Measurements from ENCODE around the gene PEX1.
"Not testable (repeated sequence)": the region's sequence is repeated elsewhere in the genome, so short reads cannot be mapped to it uniquely, and the experiment has no call there.

The PEX1 gene

DNA sequence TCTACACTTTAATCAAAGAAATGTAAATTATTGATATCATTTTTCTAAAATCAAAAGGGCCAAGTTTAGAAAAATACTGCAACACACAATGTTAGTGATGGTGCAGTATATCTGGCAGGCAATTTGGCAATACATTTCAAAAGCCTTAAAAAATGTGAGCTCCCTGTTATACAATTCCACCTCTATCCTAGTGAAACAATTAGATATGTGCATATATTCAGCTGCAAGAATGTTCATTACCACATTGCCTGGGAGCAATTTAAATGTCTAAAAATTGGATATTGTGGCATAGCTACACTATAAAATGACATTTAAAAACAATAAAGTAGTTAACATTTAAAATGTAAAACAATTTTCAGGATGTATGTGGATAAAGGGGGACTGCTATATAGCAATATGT is 40.5 kb downstream of the PEX1 start:
- Histone ChIP-seq H3K4me1 (ENCODE audit: insufficient read depth, low read length) (no peaks in the 10 kb centered on the region), H3K27ac (ENCODE audit: low read length) (no peak overlapping the region), H3K4me3 (ENCODE audit: low read depth in 1 of 2, low read length in 2 of 2) (no peak overlapping the region), H4K20me1 (ENCODE audit: insufficient read depth, low read length) (no peaks in the 10 kb centered on the region), H2AFZ (ENCODE audit: low read depth, low read length) (no peak overlapping the region), H3K9ac (ENCODE audit: low read depth, low read length) (no peak overlapping the region), H3K36me3 (ENCODE audit: insufficient read depth, low read length) (peaks cover 56% of the 10 kb centered on the region), H3K79me2 (ENCODE audit: insufficient read depth, low read length) (no peaks in the 10 kb centered on the region), H3K27me3 (ENCODE audit: insufficient read depth, low read length, poor library complexity) (no peaks in the 10 kb centered on the region), H3K4me2 (ENCODE audit: insufficient read depth, low read length) (no peak overlapping the region), H3K9me3 (ENCODE audit: insufficient read depth, low read length, severe bottlenecking) (no peaks in the 10 kb centered on the region)
- no peak for DNase-seq
- no peak for TF ChIP-seq EZH2 (IDR thresholded peaks at IDR 0.05; ENCODE audit: borderline replicate concordance, low read depth, low read length, severe bottlenecking)
- TF ChIP-seq, protein P1, sequence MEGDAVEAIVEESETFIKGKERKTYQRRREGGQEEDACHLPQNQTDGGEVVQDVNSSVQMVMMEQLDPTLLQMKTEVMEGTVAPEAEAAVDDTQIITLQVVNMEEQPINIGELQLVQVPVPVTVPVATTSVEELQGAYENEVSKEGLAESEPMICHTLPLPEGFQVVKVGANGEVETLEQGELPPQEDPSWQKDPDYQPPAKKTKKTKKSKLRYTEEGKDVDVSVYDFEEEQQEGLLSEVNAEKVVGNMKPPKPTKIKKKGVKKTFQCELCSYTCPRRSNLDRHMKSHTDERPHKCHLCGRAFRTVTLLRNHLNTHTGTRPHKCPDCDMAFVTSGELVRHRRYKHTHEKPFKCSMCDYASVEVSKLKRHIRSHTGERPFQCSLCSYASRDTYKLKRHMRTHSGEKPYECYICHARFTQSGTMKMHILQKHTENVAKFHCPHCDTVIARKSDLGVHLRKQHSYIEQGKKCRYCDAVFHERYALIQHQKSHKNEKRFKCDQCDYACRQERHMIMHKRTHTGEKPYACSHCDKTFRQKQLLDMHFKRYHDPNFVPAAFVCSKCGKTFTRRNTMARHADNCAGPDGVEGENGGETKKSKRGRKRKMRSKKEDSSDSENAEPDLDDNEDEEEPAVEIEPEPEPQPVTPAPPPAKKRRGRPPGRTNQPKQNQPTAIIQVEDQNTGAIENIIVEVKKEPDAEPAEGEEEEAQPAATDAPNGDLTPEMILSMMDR (IDR thresholded peaks at IDR 0.05; ENCODE audit: borderline replicate concordance, extremely low read depth, low read length, poor library complexity, severe bottlenecking) = no peak
- ATAC-seq (ENCODE audit: insufficient read depth, low read depth) = no peak

DNA sequence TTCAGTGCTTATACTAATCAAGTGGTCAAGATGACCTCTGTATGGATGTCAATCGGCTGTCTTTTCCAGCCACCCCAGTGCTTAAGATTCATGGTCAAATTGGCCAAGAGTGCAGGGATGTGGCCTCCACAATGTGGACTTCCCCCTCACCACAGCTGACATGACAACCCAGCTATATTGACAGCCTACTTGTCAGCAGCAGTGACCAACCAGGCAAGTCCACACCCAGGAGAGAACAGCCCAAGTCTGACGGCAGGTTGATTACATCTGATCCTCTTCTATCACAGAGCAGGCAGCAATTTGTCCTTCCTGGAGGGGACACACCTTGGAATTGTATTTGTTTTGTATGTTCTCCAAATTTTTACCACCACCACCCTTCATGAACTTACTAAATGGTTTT is 42.3 kb downstream of the PEX1 start:
- no peak overlapping the region for H2AFZ ChIP-seq (ENCODE audit: low read depth, low read length)
- no peaks in the 10 kb centered on the region for H3K9me3 ChIP-seq (ENCODE audit: insufficient read depth, low read length, severe bottlenecking)
- no peaks in the 10 kb centered on the region for H4K20me1 ChIP-seq (ENCODE audit: insufficient read depth, low read length)
- peaks cover 40% of the 10 kb centered on the region for H3K36me3 ChIP-seq (ENCODE audit: insufficient read depth, low read length)
- no peak overlapping the region for H3K4me2 ChIP-seq (ENCODE audit: insufficient read depth, low read length)
- no peak overlapping the region for H3K9ac ChIP-seq (ENCODE audit: low read depth, low read length)
- no peak overlapping the region for H3K4me3 ChIP-seq (ENCODE audit: low read depth in 1 of 2, low read length in 2 of 2)
- no peak for ATAC-seq (ENCODE audit: insufficient read depth, low read depth)
- TF ChIP-seq, protein P1 (IDR thresholded peaks at IDR 0.05; ENCODE audit: borderline replicate concordance, extremely low read depth, low read length, poor library complexity, severe bottlenecking) = no peak
- no peak for TF ChIP-seq EZH2 (IDR thresholded peaks at IDR 0.05; ENCODE audit: borderline replicate concordance, low read depth, low read length, severe bottlenecking)
- H3K4me1 ChIP-seq (ENCODE audit: insufficient read depth, low read length) = no peaks in the 10 kb centered on the region
- no peak for DNase-seq
- H3K27me3 ChIP-seq (ENCODE audit: insufficient read depth, low read length, poor library complexity) = no peaks in the 10 kb centered on the region
- no peak overlapping the region for H3K27ac ChIP-seq (ENCODE audit: low read length)
- H3K79me2 ChIP-seq (ENCODE audit: insufficient read depth, low read length) = no peaks in the 10 kb centered on the region

DNA sequence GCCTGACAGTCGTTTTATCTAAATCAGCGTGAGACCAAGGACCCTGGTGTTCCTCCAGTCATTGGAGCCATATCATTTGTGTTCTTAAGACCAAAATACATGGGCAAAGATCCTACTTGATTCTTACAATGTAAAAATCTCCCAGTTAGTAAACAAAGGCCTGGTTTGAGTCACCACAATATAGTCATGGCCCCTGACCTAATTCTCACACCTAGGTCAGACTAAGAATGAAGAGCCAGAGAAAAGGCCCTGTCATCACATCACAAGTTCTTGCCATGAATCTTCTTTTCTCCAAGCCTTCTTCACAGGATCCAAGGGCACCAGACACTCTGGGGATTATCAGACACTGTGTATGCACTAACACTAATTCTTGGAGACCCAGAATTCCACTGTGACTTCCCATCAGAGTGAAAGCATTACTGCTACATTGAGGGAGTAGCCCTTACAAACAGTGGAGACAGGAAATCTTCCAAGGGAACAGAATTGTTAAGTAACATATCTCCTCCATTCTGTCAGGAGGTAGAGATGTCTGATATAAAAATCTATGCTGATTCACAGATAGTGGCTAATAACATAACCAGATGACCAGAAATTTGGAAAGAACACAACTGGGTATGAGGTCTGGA is 42.9 kb downstream of the PEX1 start:
- Histone ChIP-seq H3K9me3 (ENCODE audit: insufficient read depth, low read length, severe bottlenecking) (no peaks in the 10 kb centered on the region), H3K27me3 (ENCODE audit: insufficient read depth, low read length, poor library complexity) (no peaks in the 10 kb centered on the region), H4K20me1 (ENCODE audit: insufficient read depth, low read length) (no peaks in the 10 kb centered on the region), H3K36me3 (ENCODE audit: insufficient read depth, low read length) (peaks cover 38% of the 10 kb centered on the region), H3K4me3 (ENCODE audit: low read depth in 1 of 2, low read length in 2 of 2) (no peak overlapping the region), H3K9ac (ENCODE audit: low read depth, low read length) (no peak overlapping the region), H3K4me1 (ENCODE audit: insufficient read depth, low read length) (no peaks in the 10 kb centered on the region), H3K79me2 (ENCODE audit: insufficient read depth, low read length) (no peaks in the 10 kb centered on the region), H3K4me2 (ENCODE audit: insufficient read depth, low read length) (no peak overlapping the region), H3K27ac (ENCODE audit: low read length) (no peak overlapping the region), H2AFZ (ENCODE audit: low read depth, low read length) (no peak overlapping the region)
- DNase-seq (no peak), ATAC-seq (ENCODE audit: insufficient read depth, low read depth) (no peak)
- TF ChIP-seq, protein P1 (IDR thresholded peaks at IDR 0.05; ENCODE audit: borderline replicate concordance, extremely low read depth, low read length, poor library complexity, severe bottlenecking) = no peak
- TF ChIP-seq EZH2 (IDR thresholded peaks at IDR 0.05; ENCODE audit: borderline replicate concordance, low read depth, low read length, severe bottlenecking) = no peak

DNA sequence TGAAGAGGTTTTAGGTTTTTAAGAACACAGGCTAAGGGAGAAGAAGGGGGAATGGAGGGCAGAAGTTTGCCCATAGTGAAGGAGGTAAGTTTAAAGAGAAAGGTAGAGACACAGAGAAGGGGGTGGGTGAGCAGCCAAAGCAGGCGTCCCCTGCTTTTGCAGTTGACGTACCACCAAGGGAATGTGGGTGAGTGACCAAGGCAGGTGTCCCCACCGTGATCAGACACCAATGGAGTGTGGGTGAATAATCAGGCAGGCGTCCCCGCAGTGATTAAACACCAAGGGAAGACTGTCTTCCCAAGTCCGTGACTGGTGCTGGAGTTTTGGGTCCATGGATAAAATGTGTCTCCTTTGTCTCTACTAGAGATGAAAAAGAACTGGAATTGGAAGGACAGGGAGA is 44.1 kb downstream of the PEX1 start:
- not testable (repeated sequence) for ATAC-seq (ENCODE audit: insufficient read depth, low read depth); H3K79me2 ChIP-seq (ENCODE audit: insufficient read depth, low read length)

DNA sequence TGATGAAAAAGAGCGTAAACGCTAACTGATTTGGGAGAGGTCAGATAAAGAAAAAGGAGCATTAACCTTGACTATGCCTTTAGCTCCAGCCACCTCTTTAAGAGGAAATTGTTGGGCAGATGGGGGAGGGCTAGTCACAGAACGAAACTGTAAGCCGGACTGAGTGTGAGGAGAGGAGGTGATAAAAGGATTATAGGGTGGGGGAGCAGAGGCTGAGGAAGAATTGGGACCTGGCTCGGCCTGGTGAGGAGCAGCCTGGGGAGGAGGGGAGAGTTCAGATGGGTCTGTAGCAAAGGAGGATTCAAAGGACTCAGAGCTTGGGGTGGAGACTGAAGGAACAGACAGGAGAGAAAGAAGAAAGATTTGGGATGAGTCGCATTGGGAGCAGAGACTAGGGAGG is 44.7 kb downstream of the PEX1 start:
- H2AFZ ChIP-seq (ENCODE audit: low read depth, low read length); H3K4me2 ChIP-seq (ENCODE audit: insufficient read depth, low read length): not testable (repeated sequence)

More for the DNA sequence above, 44.1 kb downstream of the PEX1 start:
- not testable (repeated sequence) for H3K9ac ChIP-seq (ENCODE audit: low read depth, low read length); H2AFZ ChIP-seq (ENCODE audit: low read depth, low read length); H3K9me3 ChIP-seq (ENCODE audit: insufficient read depth, low read length, severe bottlenecking); H3K27me3 ChIP-seq (ENCODE audit: insufficient read depth, low read length, poor library complexity); H3K27ac ChIP-seq (ENCODE audit: low read length); DNase-seq; H3K4me2 ChIP-seq (ENCODE audit: insufficient read depth, low read length); H4K20me1 ChIP-seq (ENCODE audit: insufficient read depth, low read length); H3K4me1 ChIP-seq (ENCODE audit: insufficient read depth, low read length); H3K4me3 ChIP-seq (ENCODE audit: low read depth in 1 of 2, low read length in 2 of 2)
- H3K36me3 ChIP-seq (ENCODE audit: insufficient read depth, low read length) = peaks cover 30% of the 10 kb centered on the region

DNA sequence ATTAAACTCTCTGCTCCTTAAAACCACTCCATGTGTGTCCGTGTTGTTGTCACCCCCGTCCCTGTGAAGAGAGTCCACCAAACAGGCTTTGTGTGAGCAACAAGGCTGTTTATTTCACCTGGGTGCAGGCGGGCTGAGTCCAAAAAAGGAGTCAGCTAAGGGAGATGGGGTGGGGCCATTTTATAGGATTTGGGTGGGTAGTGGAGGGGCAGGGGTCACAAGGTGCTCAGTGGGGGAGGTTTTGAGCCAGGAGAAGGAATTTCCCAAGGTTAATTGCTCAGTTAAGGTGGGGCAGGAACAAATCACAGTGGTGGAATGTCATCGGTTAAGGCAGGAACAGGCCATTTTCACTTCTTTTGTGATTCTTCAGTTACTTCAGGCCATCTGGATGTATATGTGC is 49.2 kb downstream of the PEX1 start:
- not testable (repeated sequence) for H3K27ac ChIP-seq (ENCODE audit: low read length); H3K9me3 ChIP-seq (ENCODE audit: insufficient read depth, low read length, severe bottlenecking); H3K79me2 ChIP-seq (ENCODE audit: insufficient read depth, low read length); H3K4me2 ChIP-seq (ENCODE audit: insufficient read depth, low read length); ATAC-seq (ENCODE audit: insufficient read depth, low read depth); H3K9ac ChIP-seq (ENCODE audit: low read depth, low read length); H3K4me1 ChIP-seq (ENCODE audit: insufficient read depth, low read length); H2AFZ ChIP-seq (ENCODE audit: low read depth, low read length); H3K27me3 ChIP-seq (ENCODE audit: insufficient read depth, low read length, poor library complexity); DNase-seq; H3K4me3 ChIP-seq (ENCODE audit: low read depth in 1 of 2, low read length in 2 of 2); H3K36me3 ChIP-seq (ENCODE audit: insufficient read depth, low read length); H4K20me1 ChIP-seq (ENCODE audit: insufficient read depth, low read length)

More for the DNA sequence above, 44.7 kb downstream of the PEX1 start:
- H3K4me1 ChIP-seq (ENCODE audit: insufficient read depth, low read length); H3K4me3 ChIP-seq (ENCODE audit: low read depth in 1 of 2, low read length in 2 of 2); H3K79me2 ChIP-seq (ENCODE audit: insufficient read depth, low read length); H3K9me3 ChIP-seq (ENCODE audit: insufficient read depth, low read length, severe bottlenecking); H3K27ac ChIP-seq (ENCODE audit: low read length); H3K27me3 ChIP-seq (ENCODE audit: insufficient read depth, low read length, poor library complexity); H3K9ac ChIP-seq (ENCODE audit: low read depth, low read length); H4K20me1 ChIP-seq (ENCODE audit: insufficient read depth, low read length); ATAC-seq (ENCODE audit: insufficient read depth, low read depth); DNase-seq: not testable (repeated sequence)
- H3K36me3 ChIP-seq (ENCODE audit: insufficient read depth, low read length) = peaks cover 24% of the 10 kb centered on the region

All from DND-41 (cell line).